Measurements from ENCODE around the gene PCGF6.

Gene PCGF6

GRCh38 chr10:103310197-103310596 lies 40.7 kb downstream of the PCGF6 start:
- TF ChIP-seq, protein P1, sequence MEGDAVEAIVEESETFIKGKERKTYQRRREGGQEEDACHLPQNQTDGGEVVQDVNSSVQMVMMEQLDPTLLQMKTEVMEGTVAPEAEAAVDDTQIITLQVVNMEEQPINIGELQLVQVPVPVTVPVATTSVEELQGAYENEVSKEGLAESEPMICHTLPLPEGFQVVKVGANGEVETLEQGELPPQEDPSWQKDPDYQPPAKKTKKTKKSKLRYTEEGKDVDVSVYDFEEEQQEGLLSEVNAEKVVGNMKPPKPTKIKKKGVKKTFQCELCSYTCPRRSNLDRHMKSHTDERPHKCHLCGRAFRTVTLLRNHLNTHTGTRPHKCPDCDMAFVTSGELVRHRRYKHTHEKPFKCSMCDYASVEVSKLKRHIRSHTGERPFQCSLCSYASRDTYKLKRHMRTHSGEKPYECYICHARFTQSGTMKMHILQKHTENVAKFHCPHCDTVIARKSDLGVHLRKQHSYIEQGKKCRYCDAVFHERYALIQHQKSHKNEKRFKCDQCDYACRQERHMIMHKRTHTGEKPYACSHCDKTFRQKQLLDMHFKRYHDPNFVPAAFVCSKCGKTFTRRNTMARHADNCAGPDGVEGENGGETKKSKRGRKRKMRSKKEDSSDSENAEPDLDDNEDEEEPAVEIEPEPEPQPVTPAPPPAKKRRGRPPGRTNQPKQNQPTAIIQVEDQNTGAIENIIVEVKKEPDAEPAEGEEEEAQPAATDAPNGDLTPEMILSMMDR (IDR thresholded peaks at IDR 0.05; ENCODE audit: low read length, missing control alignments): no peak
- no peak overlapping the region for H3K4me3 ChIP-seq (replicated peaks; ENCODE audit: low read depth, low read length)
- no peak for DNase-seq (ENCODE audit: low read depth)

GRCh38 chr10:103307594-103307993 lies 43.3 kb downstream of the PCGF6 start:
- TF ChIP-seq, protein P1 (IDR thresholded peaks at IDR 0.05; ENCODE audit: low read length, missing control alignments): no peak
- H3K4me3 ChIP-seq (replicated peaks; ENCODE audit: low read depth, low read length): no peak overlapping the region
- no peak for DNase-seq (ENCODE audit: low read depth)

DNA sequence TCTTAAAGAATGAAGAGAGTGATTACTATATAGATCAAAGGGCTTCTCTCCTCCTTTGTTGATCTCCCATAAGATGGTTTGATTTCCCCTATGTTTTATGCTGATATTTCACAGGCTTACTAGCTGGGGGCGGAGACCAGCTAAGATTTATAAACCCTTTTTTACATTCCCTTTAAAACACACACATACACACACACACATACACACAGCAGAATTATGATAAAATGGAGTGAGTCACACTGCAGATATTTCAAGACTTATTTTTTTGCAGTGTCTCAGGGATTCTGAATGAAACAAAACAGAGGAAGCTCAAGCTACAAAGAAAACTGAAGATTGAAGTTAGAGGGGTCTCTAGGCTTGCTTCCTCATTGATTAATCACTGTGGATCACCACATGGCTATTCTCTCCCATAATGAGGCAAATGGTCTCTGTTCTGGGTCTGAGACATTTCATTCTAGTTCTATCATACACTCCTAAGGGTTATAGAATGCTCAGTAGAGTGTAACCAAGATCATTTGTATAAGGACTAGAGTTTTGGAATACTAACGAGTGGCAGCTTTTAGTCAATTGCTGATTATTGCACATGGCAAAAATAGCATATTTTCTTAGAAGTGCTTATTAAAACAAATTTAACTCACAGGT lies 55.4 kb downstream of the PCGF6 start:
- H3K4me3 ChIP-seq (replicated peaks; ENCODE audit: low read depth, low read length): no peak overlapping the region
- DNase-seq (ENCODE audit: low read depth): peak; percentile 84
- TF ChIP-seq, protein P1 (IDR thresholded peaks at IDR 0.05; ENCODE audit: low read length, missing control alignments): no peak

DNA sequence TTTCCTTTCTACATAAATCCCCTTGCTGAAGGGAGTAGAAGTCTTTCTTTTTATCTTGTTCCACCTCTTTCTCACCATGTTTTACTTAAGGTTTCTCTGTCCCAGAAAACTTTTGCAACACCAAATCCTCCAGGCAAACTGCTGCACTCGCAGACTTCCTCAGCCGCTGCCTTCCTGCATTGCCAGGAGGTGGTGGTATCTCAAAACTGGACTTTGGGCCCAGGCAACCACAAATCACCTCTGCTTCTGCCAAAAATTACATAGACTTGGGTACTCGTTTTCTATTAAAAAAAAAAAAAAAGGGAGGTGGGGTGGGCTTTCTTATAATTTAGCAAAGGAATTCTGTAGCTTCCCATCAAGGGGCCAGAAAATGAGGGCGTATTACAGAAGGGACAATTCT lies 59.4 kb downstream of the PCGF6 start:
- TF ChIP-seq, protein P1 (IDR thresholded peaks at IDR 0.05; ENCODE audit: low read length, missing control alignments): no peak
- no peak for DNase-seq (ENCODE audit: low read depth)
- no peak overlapping the region for H3K4me3 ChIP-seq (replicated peaks; ENCODE audit: low read depth, low read length)

DNA sequence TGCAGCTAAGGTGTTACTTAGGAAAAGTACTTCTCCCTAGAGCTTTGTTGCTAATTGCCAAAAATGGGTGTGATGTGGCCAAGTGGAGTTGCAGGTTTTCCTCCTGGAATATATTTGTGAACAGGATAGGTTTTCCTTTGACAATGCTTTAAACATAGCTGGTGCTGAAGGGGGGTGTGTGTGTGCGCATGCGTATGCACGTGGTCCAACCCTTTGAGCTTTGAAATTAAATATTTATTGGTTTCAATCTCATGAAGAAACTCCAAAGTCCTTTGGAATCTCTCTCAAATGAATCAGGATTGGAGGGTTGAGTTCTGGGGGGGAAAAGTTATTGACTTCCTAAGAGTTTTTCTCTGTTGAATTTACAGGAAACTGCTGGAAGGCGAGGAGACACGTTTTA lies 62.9 kb downstream of the PCGF6 start:
- DNase-seq (ENCODE audit: low read depth): no peak
- H3K4me3 ChIP-seq (replicated peaks; ENCODE audit: low read depth, low read length): no peak overlapping the region
- TF ChIP-seq, protein P1 (IDR thresholded peaks at IDR 0.05; ENCODE audit: low read length, missing control alignments): no peak

- no peak overlapping the region for H3K4me3 ChIP-seq (replicated peaks; ENCODE audit: low read depth, low read length)
- TF ChIP-seq, protein P1 (IDR thresholded peaks at IDR 0.05; ENCODE audit: low read length, missing control alignments): no peak
- peak; percentile 62 for DNase-seq (ENCODE audit: low read depth)
Observed at GRCh38 chr10:103284170-103284569, 66.8 kb downstream of the PCGF6 start.

DNA sequence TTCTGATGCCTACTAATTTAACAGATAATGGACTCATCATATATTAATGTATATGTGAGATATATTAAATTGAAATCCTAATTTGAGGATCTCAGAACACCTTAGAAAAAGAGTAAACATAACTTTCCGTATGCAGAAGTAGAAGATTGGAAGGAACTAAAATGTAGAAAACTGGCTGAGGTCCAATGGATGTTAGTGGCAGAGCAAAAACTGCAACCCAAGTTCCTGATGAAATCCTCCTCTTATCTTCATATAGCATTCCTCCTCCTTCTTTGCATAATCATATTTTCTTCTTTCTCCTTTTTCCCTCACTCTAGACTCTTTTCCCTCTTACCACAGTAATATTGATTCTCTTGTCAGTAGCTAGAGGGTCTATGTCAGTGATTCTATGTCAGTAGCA lies 68.0 kb downstream of the PCGF6 start:
- TF ChIP-seq, protein P1 (IDR thresholded peaks at IDR 0.05; ENCODE audit: low read length, missing control alignments): no peak
- no peak for DNase-seq (ENCODE audit: low read depth)
- H3K4me3 ChIP-seq (replicated peaks; ENCODE audit: low read depth, low read length): no peak overlapping the region

Data from fibroblast of pulmonary artery (primary cell).